ENCODE data around the gene OTUB1. TPM values are rescaled to one million over a fixed set of nuclear protein-coding genes. Genes with fewer than 3 reads are reported as not detected.

Gene OTUB1
- total and polyA plus RNA-seq, 8 donors, result 33.6 to 161 (median 53.3) TPM

- intact Hi-C loops (cut with DNase I; ENCODE audit: low total_unique reads), result no loop called here
- no peaks in the 10 kb centered on the region for H3K9me3 ChIP-seq
- H3K27me3 ChIP-seq, result peaks cover 0 to 28% (median 0%) of the 10 kb centered on the region in 3 donors
- no peak overlapping the region for H3K4me3 ChIP-seq
- TF ChIP-seq, protein P1, sequence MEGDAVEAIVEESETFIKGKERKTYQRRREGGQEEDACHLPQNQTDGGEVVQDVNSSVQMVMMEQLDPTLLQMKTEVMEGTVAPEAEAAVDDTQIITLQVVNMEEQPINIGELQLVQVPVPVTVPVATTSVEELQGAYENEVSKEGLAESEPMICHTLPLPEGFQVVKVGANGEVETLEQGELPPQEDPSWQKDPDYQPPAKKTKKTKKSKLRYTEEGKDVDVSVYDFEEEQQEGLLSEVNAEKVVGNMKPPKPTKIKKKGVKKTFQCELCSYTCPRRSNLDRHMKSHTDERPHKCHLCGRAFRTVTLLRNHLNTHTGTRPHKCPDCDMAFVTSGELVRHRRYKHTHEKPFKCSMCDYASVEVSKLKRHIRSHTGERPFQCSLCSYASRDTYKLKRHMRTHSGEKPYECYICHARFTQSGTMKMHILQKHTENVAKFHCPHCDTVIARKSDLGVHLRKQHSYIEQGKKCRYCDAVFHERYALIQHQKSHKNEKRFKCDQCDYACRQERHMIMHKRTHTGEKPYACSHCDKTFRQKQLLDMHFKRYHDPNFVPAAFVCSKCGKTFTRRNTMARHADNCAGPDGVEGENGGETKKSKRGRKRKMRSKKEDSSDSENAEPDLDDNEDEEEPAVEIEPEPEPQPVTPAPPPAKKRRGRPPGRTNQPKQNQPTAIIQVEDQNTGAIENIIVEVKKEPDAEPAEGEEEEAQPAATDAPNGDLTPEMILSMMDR (IDR thresholded peaks at IDR 0.05), result no peak
- no peak for DNase-seq
- H3K36me3 ChIP-seq, result no peaks in the 10 kb centered on the region
- H3K4me1 ChIP-seq, result peaks cover 15 to 27% (median 20%) of the 10 kb centered on the region in 4 donors
- no peak overlapping the region for H3K27ac ChIP-seq
- 82 to 89% (median 87%) methylated on average over 18 of the region's 18 CpGs for WGBS, 5 donors
Measured at GRCh38 chr11:64008914-64009633, 22.8 kb downstream of the OTUB1 start.

GRCh38 chr11:64009710-64010109, 23.5 kb downstream of the OTUB1 start:
- H3K9me3 ChIP-seq, result no peaks in the 10 kb centered on the region
- WGBS, 5 donors, result 94 to 98% (median 97%) methylated on average over 8 of the region's 8 CpGs
- intact Hi-C loops (cut with DNase I; ENCODE audit: low total_unique reads), result no loop called here
- H3K4me1 ChIP-seq, result peaks cover 15 to 27% (median 20%) of the 10 kb centered on the region in 4 donors
- H3K4me3 ChIP-seq, result no peak overlapping the region
- no peaks in the 10 kb centered on the region for H3K36me3 ChIP-seq
- TF ChIP-seq POLR2AphosphoS5 (IDR thresholded peaks at IDR 0.05), result no peak
- TF ChIP-seq EP300 (IDR thresholded peaks at IDR 0.05), result no peak
- TF ChIP-seq, protein P1 (IDR thresholded peaks at IDR 0.05), result no peak
- no peak for TF ChIP-seq POLR2A (IDR thresholded peaks at IDR 0.05)
- H3K27ac ChIP-seq, result no peak overlapping the region
- H3K27me3 ChIP-seq, result peaks cover 0 to 28% (median 0%) of the 10 kb centered on the region in 3 donors
- DNase-seq, result no peak

- WGBS, 5 donors, result 96 to 100% (median 97%) methylated on average over 2 of the region's 2 CpGs
- H3K27ac ChIP-seq, result no peak overlapping the region
- intact Hi-C loops (cut with DNase I; ENCODE audit: low total_unique reads), result no loop called here
Measured at GRCh38 chr11:64010783-64011182, 24.5 kb downstream of the OTUB1 start.

DNA sequence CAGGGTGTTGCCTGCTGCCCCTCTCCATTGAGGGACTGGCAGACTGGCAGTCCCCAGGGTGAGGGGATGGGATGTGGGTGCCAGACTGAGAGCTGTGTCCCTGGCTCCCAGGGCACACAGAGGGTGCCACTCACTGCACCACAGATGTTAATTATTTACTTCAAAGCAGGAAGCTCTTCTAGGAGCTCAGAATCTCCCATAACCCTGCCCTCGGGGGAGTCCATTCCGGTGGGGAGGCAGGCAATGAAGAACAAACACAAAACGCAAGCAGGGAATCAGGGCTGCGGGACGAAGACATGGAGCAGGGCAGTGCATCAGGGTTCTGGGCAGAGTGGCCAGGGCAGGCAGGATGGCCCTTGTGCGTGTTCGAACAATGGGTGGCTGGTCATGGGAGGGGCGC, 25.1 kb downstream of the OTUB1 start:
- Histone ChIP-seq H3K9me3 (no peaks in the 10 kb centered on the region), H3K4me1 (peaks cover 15 to 27% (median 20%) of the 10 kb centered on the region in 4 donors), H3K36me3 (no peaks in the 10 kb centered on the region), H3K27ac (no peak overlapping the region), H3K27me3 (peaks cover 0 to 18% (median 0%) of the 10 kb centered on the region in 3 donors), H3K4me3 (no peak overlapping the region)
- DNase-seq, result no peak
- intact Hi-C loops (cut with DNase I; ENCODE audit: low total_unique reads), result no loop called here
- TF ChIP-seq POLR2AphosphoS5 (IDR thresholded peaks at IDR 0.05), result no peak
- TF ChIP-seq POLR2A (IDR thresholded peaks at IDR 0.05), result no peak
- TF ChIP-seq, protein P1 (IDR thresholded peaks at IDR 0.05), result no peak
- TF ChIP-seq EP300 (IDR thresholded peaks at IDR 0.05), result no peak
- 50 to 71% (median 58%) methylated on average over 8 of the region's 8 CpGs for WGBS, 5 donors

More at GRCh38 chr11:64010783-64011182, 24.5 kb downstream of the OTUB1 start:
- Histone ChIP-seq H3K4me1 (peaks cover 15 to 27% (median 20%) of the 10 kb centered on the region in 4 donors), H3K4me3 (no peak overlapping the region), H3K27me3 (peaks cover 0 to 23% (median 0%) of the 10 kb centered on the region in 3 donors), H3K36me3 (no peaks in the 10 kb centered on the region), H3K9me3 (no peaks in the 10 kb centered on the region)
- TF ChIP-seq POLR2AphosphoS5 (IDR thresholded peaks at IDR 0.05), result no peak
- no peak for TF ChIP-seq POLR2A (IDR thresholded peaks at IDR 0.05)
- TF ChIP-seq, protein P1 (IDR thresholded peaks at IDR 0.05), result no peak
- no peak for TF ChIP-seq EP300 (IDR thresholded peaks at IDR 0.05)
- no peak for DNase-seq
